HepG2 (cell line): ENCODE data around the gene ARFGAP2. TPM values are rescaled to one million over a fixed set of nuclear protein-coding genes. Genes with fewer than 3 reads are reported as not detected.
"Not testable (repeated sequence)": the region's sequence is repeated elsewhere in the genome, so short reads cannot be mapped to it uniquely, and the experiment has no call there.

Source experiments
- ATAC-seq: fragments of 200-7000 bp; cut with Tn5 transposase; 3 replicates; pipeline ENCODE4 v1.9.1; 2020; ENCODE audit warnings: mild to moderate bottlenecking, moderate library complexity
- BruUV-seq: library from RNA; stranded (reverse); fragments of 400-500 nt; replicated peaks from 2 replicates; lab custom pipeline; 2021; lab: Mats Ljungman, UMichigan
- CTCF ChIA-PET: fragments of 300-600 bp; formaldehyde crosslinking; extraction: SDS; loops from one replicate; lab custom pipeline; 2021; ENCODE audit warnings: low total read pairs, inconsistent platforms, low intra/inter-chr PET ratio; lab: Yijun Ruan, JAX
- POLR2A ChIA-PET: fragments of 350-600 bp; sonication (Branson Sonifier 250); formaldehyde crosslinking; loops from one replicate; lab custom pipeline; 2020; ENCODE audit warnings: antibody characterized with exemption, inconsistent platforms; lab: Yijun Ruan, JAX
- DNase-seq: peaks from one replicate; pipeline ENCODE4 v3.0.0-alpha.2; 2015; ENCODE audit warnings: low spot score
- FAIRE-seq: peaks from 3 replicates; lab custom pipeline; 2011; peaks lifted over from hg19 to GRCh38; lab: Jason Lieb, UNC
- H2AFZ ChIP-seq: one replicate; pipeline ENCODE4 v1.6.1; 2011; ENCODE audit warnings: low read length, inconsistent platforms
- H3K27ac ChIP-seq: fragments of 300-600 bp; 3 replicates; pipeline ENCODE4 v1.8.0; 2011; ENCODE audit warnings: mixed run types, mild to moderate bottlenecking, mixed read lengths, low read length, inconsistent platforms; ENCODE audit not compliant: insufficient read depth; ENCODE audit errors: extremely low read length
- H3K27me3 ChIP-seq, 2 experiments: fragments of 200-600 bp in 1 of 2; 2 replicates in 1 of 2; 3 replicates in 1 of 2; pipeline versions ENCODE4 v1.6.0 to v1.8.0; 2011; ENCODE audit warnings: low read length in 2 of 2, mild to moderate bottlenecking in 2 of 2, moderate library complexity in 2 of 2, inconsistent platforms in 1 of 2; ENCODE audit not compliant: insufficient read depth in 2 of 2, control insufficient read depth in 1 of 2
- H3K36me3 ChIP-seq, 2 experiments: fragments of 200-600 bp in 1 of 2; replicated peaks in 1 of 2; 2 replicates in 1 of 2; 3 replicates in 1 of 2; pipeline versions ENCODE4 v1.5.1 to v1.8.0; 2011; ENCODE audit warnings: low read length in 2 of 2, inconsistent platforms in 1 of 2; ENCODE audit not compliant: insufficient read depth in 2 of 2, control insufficient read depth in 1 of 2
- H3K4me1 ChIP-seq: 2 replicates; pipeline ENCODE4 v1.5.1; 2012; ENCODE audit warnings: low read length, inconsistent platforms; ENCODE audit not compliant: insufficient read depth
- H3K4me2 ChIP-seq: 2 replicates; pipeline ENCODE4 v1.6.0; 2011; ENCODE audit warnings: low read depth, low read length, inconsistent platforms
- H3K4me3 ChIP-seq, 3 experiments: fragments of 200-600 bp in 1 of 3; sonication (generic), shearing (Covaris generic) in 1 of 3; replicated peaks in 1 of 3; 2 replicates each; pipeline ENCODE4 v1.5.1; 2011 to 2016; ENCODE audit warnings: low read length in 3 of 3, inconsistent platforms in 2 of 3, low read depth in 2 of 3, mild to moderate bottlenecking in 2 of 3, control low read depth in 1 of 3, mixed read lengths in 1 of 3; ENCODE audit not compliant: insufficient read depth in 1 of 3
- H3K79me2 ChIP-seq: one replicate; pipeline ENCODE4 v1.6.1; 2011; ENCODE audit warnings: low read length, inconsistent platforms; ENCODE audit not compliant: insufficient read depth
- H3K9ac ChIP-seq: 2 replicates; pipeline ENCODE4 v1.6.0; 2011; ENCODE audit warnings: mild to moderate bottlenecking, low read depth, low read length, inconsistent platforms; ENCODE audit not compliant: insufficient read depth
- H3K9me3 ChIP-seq: 2 replicates; pipeline ENCODE4 v1.5.1; 2012; ENCODE audit warnings: mild to moderate bottlenecking, low read length
- H4K20me1 ChIP-seq: 2 replicates; pipeline ENCODE4 v1.6.0; 2011; ENCODE audit warnings: inconsistent platforms, mild to moderate bottlenecking, low read length, moderate library complexity; ENCODE audit not compliant: insufficient read depth
- ATF7-NPFF ChIP-seq: sonication (generic); formaldehyde crosslinking; IDR thresholded peaks from 2 replicates; pipeline ENCODE4 v1.8.1; 2023; ENCODE audit warnings: mild to moderate bottlenecking, low read depth, missing genetic modification reagents, moderate library complexity
- DNMT3B ChIP-seq: conservative IDR thresholded peaks from 2 replicates; pipeline ENCODE4 v1.6.1; 2016; ENCODE audit warnings: missing biosample characterization, control low read depth
- ETV6 ChIP-seq: sonication (generic); formaldehyde crosslinking; conservative IDR thresholded peaks from 2 replicates; pipeline ENCODE4 v1.4.0; 2020; ENCODE audit warnings: missing genetic modification reagents
- FOXJ3 ChIP-seq: sonication (generic); formaldehyde crosslinking; IDR thresholded peaks from 2 replicates; pipeline ENCODE4 v1.4.0; 2020; ENCODE audit warnings: missing genetic modification reagents, mild to moderate bottlenecking, borderline replicate concordance
- HCFC1 ChIP-seq: fragments of 150-350 bp; IDR thresholded peaks from 2 replicates; pipeline ENCODE4 v1.6.1; 2014; ENCODE audit warnings: low read depth, low read length
- NPAS2 ChIP-seq: sonication (generic); formaldehyde crosslinking; IDR thresholded peaks from 2 replicates; pipeline ENCODE4 v1.8.0; 2022; ENCODE audit warnings: mild to moderate bottlenecking, missing genetic modification reagents, borderline replicate concordance
- RFXAP ChIP-seq: sonication (generic); formaldehyde crosslinking; IDR thresholded peaks from 2 replicates; pipeline ENCODE4 v1.4.0; 2020; ENCODE audit warnings: missing genetic modification reagents, borderline replicate concordance
- ZNF441 ChIP-seq: sonication (generic); formaldehyde crosslinking; IDR thresholded peaks from 2 replicates; pipeline ENCODE4 v1.7.0; 2021; ENCODE audit warnings: missing genetic modification reagents, borderline replicate concordance
- ZNF724P ChIP-seq: sonication (generic); formaldehyde crosslinking; IDR thresholded peaks from 2 replicates; pipeline ENCODE4 v1.8.0; 2022; ENCODE audit warnings: missing genetic modification reagents, borderline replicate concordance
- WGBS: methylation state at CpG from one replicate; pipeline ENCODE4 v1.1.6; 2017; ENCODE audit warnings: low lambda C conversion rate; 5-methylcytosine and 5-hydroxymethylcytosine counted together
- in situ Hi-C: cut with HindIII; loops from 2 replicates; pipeline ENCODE4 v1.10.0; 2017; ENCODE audit warnings: low pct_unique_long_range_greater_than_20kb; ENCODE audit not compliant: extremely low pct_ligation_motif_present
- intact Hi-C: fragments of 100-400 bp; cut with micrococcal nuclease; formaldehyde crosslinking; loops from one replicate; pipeline ENCODE4 v1.10.0; 2022; ENCODE audit not compliant: unreplicated experiment
- polyA plus RNA-seq, 8 experiments: library from polyadenylated mRNA; depleted of rRNA in 3 of 8; stranded (reverse) in 7 of 8; unstranded in 1 of 8; fragments of >200 nt; fragmentation: Illumina TruSeq in 4 of 8; extraction: Trizol in 4 of 8; gene quantifications; 2 replicates each; pipeline versions ENCODE4 v1.2.1 to v1.2.3, GENCODE V29; 2011 to 2016; ENCODE audit warnings: low read depth in 4 of 8, missing spikeins in 1 of 8, mixed read lengths in 1 of 8; ENCODE audit not compliant: insufficient read depth in 1 of 8
- total RNA-seq, 5 experiments: library from RNA; depleted of rRNA; stranded (reverse); fragments of >200 nt; fragmentation: Illumina TruSeq; extraction: Trizol; gene quantifications; 2 replicates each; pipeline ENCODE4 v1.2.3, GENCODE V29; 2016; ENCODE audit warnings: low read depth in 1 of 5
- TF ChIP-seq, protein P1 (sequence below): sonication (generic); formaldehyde crosslinking; conservative IDR thresholded peaks from 2 replicates; pipeline ENCODE4 v1.8.0; 2022; ENCODE audit warnings: mild to moderate bottlenecking, moderate library complexity, missing genetic modification reagents
- TF ChIP-seq, protein P2 (sequence below): sonication (generic); formaldehyde crosslinking; IDR thresholded peaks from 2 replicates; pipeline ENCODE4 v1.5.0; 2020; ENCODE audit warnings: missing genetic modification reagents
- TF ChIP-seq, protein P3 (sequence below): sonication (generic); formaldehyde crosslinking; IDR thresholded peaks from 2 replicates; pipeline ENCODE4 v1.9.0; 2021; ENCODE audit warnings: missing genetic modification reagents, borderline replicate concordance

The ARFGAP2 gene
- total and polyA plus RNA-seq, 2 of the 13 experiments (the other 11 are each of a cell fraction or from before 2014, with no cell fraction given), result 32.3 to 75.3 TPM

DNA sequence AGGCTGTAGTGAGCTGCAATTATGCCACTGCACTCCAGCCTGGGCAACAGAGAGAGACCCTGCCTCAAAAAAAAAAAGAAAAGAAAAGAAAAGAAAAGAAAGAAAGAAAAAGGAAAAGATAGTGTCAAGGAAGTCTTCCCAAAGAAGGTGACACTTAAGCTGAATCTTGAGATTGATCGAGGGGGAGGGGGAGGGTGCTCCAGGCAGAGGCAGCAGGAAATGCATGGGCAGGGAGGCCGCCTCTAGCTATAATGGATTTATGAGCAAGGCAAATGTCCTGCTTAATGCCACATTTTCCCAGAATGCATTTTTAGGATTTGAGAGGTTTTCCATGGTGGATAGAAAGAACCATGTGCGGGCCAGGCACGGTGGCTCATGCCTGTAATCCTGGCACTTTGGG lies 24.3 kb upstream of the ARFGAP2 start (continued):
- TF ChIP-seq FOXJ3 (CRISPR knock-in tag), result no peak

DNA sequence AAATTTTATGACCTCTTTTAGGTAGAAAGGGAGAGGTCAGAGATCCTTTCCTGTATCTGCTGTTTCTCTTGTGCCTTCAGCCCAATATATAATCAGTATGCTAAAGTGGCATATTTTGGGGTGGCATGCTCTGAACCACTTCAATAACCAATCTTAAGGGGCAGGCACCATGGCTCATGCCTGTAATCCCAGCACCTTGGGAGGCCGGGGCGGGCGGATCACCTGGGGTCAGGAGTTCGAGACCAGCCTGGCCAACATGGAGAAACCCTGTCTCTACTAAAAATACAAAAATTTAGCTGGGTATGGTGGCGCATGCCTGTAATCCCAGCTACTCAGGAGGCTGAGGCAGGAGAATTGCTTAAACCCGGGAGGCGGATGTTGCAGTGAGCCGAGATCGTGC lies 21.5 kb upstream of the ARFGAP2 start:
- H3K4me3 ChIP-seq, H3K27me3 ChIP-seq, H3K9me3 ChIP-seq, ATAC-seq, H2AFZ ChIP-seq, intact Hi-C loops, POLR2A ChIA-PET, FAIRE-seq, in situ Hi-C loops, H3K36me3 ChIP-seq, DNase-seq, H3K4me2 ChIP-seq, H4K20me1 ChIP-seq, BruUV-seq, H3K9ac ChIP-seq, H3K27ac ChIP-seq, H3K79me2 ChIP-seq, CTCF ChIA-PET: not testable (repeated sequence)
- WGBS, result 74% methylated on average over 9 of the region's 9 CpGs
- H3K4me1 ChIP-seq, result peaks cover 32% of the 10 kb centered on the region

DNA sequence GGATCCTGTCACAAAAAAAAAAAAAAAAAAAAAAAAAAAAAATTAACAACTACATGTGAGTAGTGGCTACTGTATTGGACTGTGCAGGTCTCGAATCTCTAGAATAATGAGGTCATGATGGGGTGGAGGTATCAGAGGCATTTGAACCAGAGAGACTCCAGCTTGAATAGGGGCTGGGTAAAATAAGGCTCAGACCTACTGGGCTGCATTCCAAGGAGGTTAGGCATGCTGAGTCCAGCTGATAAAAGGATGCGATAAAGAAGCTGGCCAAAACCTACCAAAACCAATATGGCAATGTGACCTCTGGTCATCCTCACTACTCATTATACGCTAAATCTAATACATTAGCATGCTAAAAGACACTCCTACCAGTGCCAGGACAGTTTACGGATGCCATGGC lies 15.4 kb upstream of the ARFGAP2 start:
- FAIRE-seq (no peak), ATAC-seq (no peak), DNase-seq (no peak)
- 84% methylated on average over 4 of the region's 4 CpGs for WGBS
- BruUV-seq, result no TSS peak
- Histone ChIP-seq H3K27ac (no peak overlapping the region), H3K4me2 (no peak overlapping the region), H3K4me3 (no peak overlapping the region), H3K27me3 (no peaks in the 10 kb centered on the region), H3K79me2 (no peaks in the 10 kb centered on the region), H2AFZ (no peak overlapping the region), H4K20me1 (no peaks in the 10 kb centered on the region), H3K36me3 (no peaks in the 10 kb centered on the region), H3K4me1 (peaks cover 56% of the 10 kb centered on the region), H3K9me3 (no peaks in the 10 kb centered on the region), H3K9ac (no peak overlapping the region)
- ChIA-PET CTCF (no interaction called here), POLR2A (interaction anchor here (0.7 to 3.0 kb wide), 2 partner anchors 13 to 24 kb away, joined by 4 to 19 read pairs; no protein-coding TSS in a partner anchor)
- intact Hi-C loops, result no loop called here
- in situ Hi-C loops, result no loop called here
- no peak for TF ChIP-seq ZNF441 (CRISPR knock-in tag)
- TF ChIP-seq, protein P1, sequence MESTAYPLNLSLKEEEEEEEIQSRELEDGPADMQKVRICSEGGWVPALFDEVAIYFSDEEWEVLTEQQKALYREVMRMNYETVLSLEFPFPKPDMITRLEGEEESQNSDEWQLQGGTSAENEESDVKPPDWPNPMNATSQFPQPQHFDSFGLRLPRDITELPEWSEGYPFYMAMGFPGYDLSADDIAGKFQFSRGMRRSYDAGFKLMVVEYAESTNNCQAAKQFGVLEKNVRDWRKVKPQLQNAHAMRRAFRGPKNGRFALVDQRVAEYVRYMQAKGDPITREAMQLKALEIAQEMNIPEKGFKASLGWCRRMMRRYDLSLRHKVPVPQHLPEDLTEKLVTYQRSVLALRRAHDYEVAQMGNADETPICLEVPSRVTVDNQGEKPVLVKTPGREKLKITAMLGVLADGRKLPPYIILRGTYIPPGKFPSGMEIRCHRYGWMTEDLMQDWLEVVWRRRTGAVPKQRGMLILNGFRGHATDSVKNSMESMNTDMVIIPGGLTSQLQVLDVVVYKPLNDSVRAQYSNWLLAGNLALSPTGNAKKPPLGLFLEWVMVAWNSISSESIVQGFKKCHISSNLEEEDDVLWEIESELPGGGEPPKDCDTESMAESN (CRISPR knock-in tag), result no peak
- no peak for TF ChIP-seq ZNF724P (CRISPR knock-in tag)
- TF ChIP-seq DNMT3B, result no peak
- TF ChIP-seq ETV6, result no peak
- no peak for TF ChIP-seq RFXAP (CRISPR knock-in tag)
- no peak for TF ChIP-seq ATF7-NPFF (CRISPR knock-in tag)
- TF ChIP-seq, protein P2, sequence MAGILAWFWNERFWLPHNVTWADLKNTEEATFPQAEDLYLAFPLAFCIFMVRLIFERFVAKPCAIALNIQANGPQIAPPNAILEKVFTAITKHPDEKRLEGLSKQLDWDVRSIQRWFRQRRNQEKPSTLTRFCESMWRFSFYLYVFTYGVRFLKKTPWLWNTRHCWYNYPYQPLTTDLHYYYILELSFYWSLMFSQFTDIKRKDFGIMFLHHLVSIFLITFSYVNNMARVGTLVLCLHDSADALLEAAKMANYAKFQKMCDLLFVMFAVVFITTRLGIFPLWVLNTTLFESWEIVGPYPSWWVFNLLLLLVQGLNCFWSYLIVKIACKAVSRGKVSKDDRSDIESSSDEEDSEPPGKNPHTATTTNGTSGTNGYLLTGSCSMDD (CRISPR knock-in tag), result no peak
- TF ChIP-seq, protein P3, sequence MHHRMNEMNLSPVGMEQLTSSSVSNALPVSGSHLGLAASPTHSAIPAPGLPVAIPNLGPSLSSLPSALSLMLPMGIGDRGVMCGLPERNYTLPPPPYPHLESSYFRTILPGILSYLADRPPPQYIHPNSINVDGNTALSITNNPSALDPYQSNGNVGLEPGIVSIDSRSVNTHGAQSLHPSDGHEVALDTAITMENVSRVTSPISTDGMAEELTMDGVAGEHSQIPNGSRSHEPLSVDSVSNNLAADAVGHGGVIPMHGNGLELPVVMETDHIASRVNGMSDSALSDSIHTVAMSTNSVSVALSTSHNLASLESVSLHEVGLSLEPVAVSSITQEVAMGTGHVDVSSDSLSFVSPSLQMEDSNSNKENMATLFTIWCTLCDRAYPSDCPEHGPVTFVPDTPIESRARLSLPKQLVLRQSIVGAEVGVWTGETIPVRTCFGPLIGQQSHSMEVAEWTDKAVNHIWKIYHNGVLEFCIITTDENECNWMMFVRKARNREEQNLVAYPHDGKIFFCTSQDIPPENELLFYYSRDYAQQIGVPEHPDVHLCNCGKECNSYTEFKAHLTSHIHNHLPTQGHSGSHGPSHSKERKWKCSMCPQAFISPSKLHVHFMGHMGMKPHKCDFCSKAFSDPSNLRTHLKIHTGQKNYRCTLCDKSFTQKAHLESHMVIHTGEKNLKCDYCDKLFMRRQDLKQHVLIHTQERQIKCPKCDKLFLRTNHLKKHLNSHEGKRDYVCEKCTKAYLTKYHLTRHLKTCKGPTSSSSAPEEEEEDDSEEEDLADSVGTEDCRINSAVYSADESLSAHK (CRISPR knock-in tag), result no peak
- no peak for TF ChIP-seq NPAS2 (CRISPR knock-in tag)
- no peak for TF ChIP-seq HCFC1
